Stomach (tissue), 9 donors: ENCODE results near the gene CST3. TPM values are rescaled to one million over a fixed set of nuclear protein-coding genes. Genes with fewer than 3 reads are reported as not detected.

Source experiments
- DNase-seq, 2 donors: peaks; one replicate each; pipeline versions ENCODE4 v3.0.0 to v3.0.0-alpha.2; 2013 to 2019
- H3K27ac ChIP-seq, 5 donors: fragments of 200-600 bp in 4 of 5; sonication (generic) in 4 of 5; one replicate each; pipeline ENCODE4 v1.5.1; 2013 to 2019; ENCODE audit warnings: mild to moderate bottlenecking in 1 of 5, moderate library complexity in 1 of 5
- H3K27me3 ChIP-seq, 3 donors: fragments of 200-600 bp; sonication (generic); one replicate each; pipeline ENCODE4 v1.5.1; 2017 to 2019; ENCODE audit warnings: mixed run types in 1 of 3
- H3K36me3 ChIP-seq, 4 donors: fragments of 200-600 bp; sonication (generic); 1 replicate in 3 of 4; 2 replicates in 1 of 4; pipeline ENCODE4 v1.5.1; 2016 to 2019
- H3K4me1 ChIP-seq, 4 donors: fragments of 200-600 bp; sonication (generic); one replicate each; pipeline ENCODE4 v1.5.1; 2016 to 2019
- H3K4me3 ChIP-seq, 4 donors: fragments of 200-600 bp; sonication (generic) in 3 of 4; one replicate each; pipeline ENCODE4 v1.5.1; 2016 to 2019; ENCODE audit warnings: mild to moderate bottlenecking in 1 of 4
- H3K9me3 ChIP-seq, 4 donors: fragments of 200-600 bp; sonication (generic); one replicate each; pipeline ENCODE4 v1.5.1; 2016 to 2019
- EP300 ChIP-seq: sonication (generic); formaldehyde crosslinking; IDR thresholded peaks from one replicate; pipeline ENCODE4 v1.6.1; 2017; ENCODE audit warnings: antibody characterized with exemption
- POLR2A ChIP-seq, 4 donors: fragments of 450-650 bp; IDR thresholded peaks; one replicate each; pipeline ENCODE4 v1.6.1; 2016; ENCODE audit warnings: antibody characterized with exemption in 4 of 4, control low read depth in 2 of 4, mild to moderate bottlenecking in 1 of 4, moderate library complexity in 1 of 4
- POLR2AphosphoS5 ChIP-seq, 3 donors: sonication (generic); formaldehyde crosslinking; IDR thresholded peaks; one replicate each; pipeline ENCODE4 v1.6.1; 2016; ENCODE audit warnings: antibody characterized with exemption in 3 of 3
- WGBS, 5 donors: extraction: QIAGEN DNeasy Blood & Tissue Kit in 3 of 5; methylation state at CpG; one replicate each; pipeline versions ENCODE4 v1.1.5 to v1.1.7; 2013 to 2018; 5-methylcytosine and 5-hydroxymethylcytosine counted together
- intact Hi-C: fragments of 100-400 bp; cut with DNase I; formaldehyde crosslinking; loops from one replicate; pipeline ENCODE4 v1.15.1; 2023; ENCODE audit warnings: low total_unique reads
- polyA plus RNA-seq, 3 donors: library from polyadenylated mRNA; stranded (reverse); fragments of 200-250 nt; gene quantifications; one replicate each; pipeline ENCODE4 v1.2.3, GENCODE V29; 2013
- total RNA-seq, 5 donors: library from RNA; depleted of rRNA; stranded (reverse); fragments of >200 nt; gene quantifications; one replicate each; pipeline versions ENCODE4 v1.1.0 to v1.2.3, GENCODE V29; 2014 to 2016
- TF ChIP-seq, protein P1 (sequence below), 7 experiments: fragments of 450-650 bp in 4 of 7; fragments of 200-600 bp in 3 of 7; sonication (generic) in 3 of 7; IDR thresholded peaks; one replicate each; pipeline ENCODE4 v1.5.1; 2016 to 2019; ENCODE audit warnings: antibody characterized with exemption in 7 of 7, control low read depth in 2 of 7, mild to moderate bottlenecking in 1 of 7
- donor health status: healthy with polysubstance abuse.
- donor health status: Bipolar disorder and iron deficiency.
- donor health status: healthy.

Gene CST3
- total and polyA plus RNA-seq, 8 donors = 231 to 2,024 (median 578) TPM

GRCh38 chr20:23606652-23607049 lies 31.1 kb downstream of the CST3 start:
- DNase-seq = peak; percentile 78 to 89
- Histone ChIP-seq H3K27ac (no peak overlapping the region), H3K4me1 (peaks cover 0 to 10% (median 8%) of the 10 kb centered on the region in 4 donors), H3K9me3 (no peaks in the 10 kb centered on the region), H3K27me3 (no peaks in the 10 kb centered on the region), H3K36me3 (no peaks in the 10 kb centered on the region), H3K4me3 (no peak overlapping the region)
- intact Hi-C loops = loop anchor here (10.0 kb wide), 1 partner anchor 162 kb away; no protein-coding TSS in a partner anchor
- 5 to 22% (median 12%) methylated on average over 4 to 9 of the region's 9 CpGs for WGBS, 5 donors
- TF ChIP-seq EP300 (no peak), POLR2A (IDR thresholded peaks at IDR 0.05) (no peak), POLR2AphosphoS5 (IDR thresholded peaks at IDR 0.05) (peak in 1 of 3 donors; percentile 41)
- TF ChIP-seq, protein P1, sequence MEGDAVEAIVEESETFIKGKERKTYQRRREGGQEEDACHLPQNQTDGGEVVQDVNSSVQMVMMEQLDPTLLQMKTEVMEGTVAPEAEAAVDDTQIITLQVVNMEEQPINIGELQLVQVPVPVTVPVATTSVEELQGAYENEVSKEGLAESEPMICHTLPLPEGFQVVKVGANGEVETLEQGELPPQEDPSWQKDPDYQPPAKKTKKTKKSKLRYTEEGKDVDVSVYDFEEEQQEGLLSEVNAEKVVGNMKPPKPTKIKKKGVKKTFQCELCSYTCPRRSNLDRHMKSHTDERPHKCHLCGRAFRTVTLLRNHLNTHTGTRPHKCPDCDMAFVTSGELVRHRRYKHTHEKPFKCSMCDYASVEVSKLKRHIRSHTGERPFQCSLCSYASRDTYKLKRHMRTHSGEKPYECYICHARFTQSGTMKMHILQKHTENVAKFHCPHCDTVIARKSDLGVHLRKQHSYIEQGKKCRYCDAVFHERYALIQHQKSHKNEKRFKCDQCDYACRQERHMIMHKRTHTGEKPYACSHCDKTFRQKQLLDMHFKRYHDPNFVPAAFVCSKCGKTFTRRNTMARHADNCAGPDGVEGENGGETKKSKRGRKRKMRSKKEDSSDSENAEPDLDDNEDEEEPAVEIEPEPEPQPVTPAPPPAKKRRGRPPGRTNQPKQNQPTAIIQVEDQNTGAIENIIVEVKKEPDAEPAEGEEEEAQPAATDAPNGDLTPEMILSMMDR (IDR thresholded peaks at IDR 0.05) = peak in 5 of 7 experiments; percentile 72 to 94 (median 88)

DNA sequence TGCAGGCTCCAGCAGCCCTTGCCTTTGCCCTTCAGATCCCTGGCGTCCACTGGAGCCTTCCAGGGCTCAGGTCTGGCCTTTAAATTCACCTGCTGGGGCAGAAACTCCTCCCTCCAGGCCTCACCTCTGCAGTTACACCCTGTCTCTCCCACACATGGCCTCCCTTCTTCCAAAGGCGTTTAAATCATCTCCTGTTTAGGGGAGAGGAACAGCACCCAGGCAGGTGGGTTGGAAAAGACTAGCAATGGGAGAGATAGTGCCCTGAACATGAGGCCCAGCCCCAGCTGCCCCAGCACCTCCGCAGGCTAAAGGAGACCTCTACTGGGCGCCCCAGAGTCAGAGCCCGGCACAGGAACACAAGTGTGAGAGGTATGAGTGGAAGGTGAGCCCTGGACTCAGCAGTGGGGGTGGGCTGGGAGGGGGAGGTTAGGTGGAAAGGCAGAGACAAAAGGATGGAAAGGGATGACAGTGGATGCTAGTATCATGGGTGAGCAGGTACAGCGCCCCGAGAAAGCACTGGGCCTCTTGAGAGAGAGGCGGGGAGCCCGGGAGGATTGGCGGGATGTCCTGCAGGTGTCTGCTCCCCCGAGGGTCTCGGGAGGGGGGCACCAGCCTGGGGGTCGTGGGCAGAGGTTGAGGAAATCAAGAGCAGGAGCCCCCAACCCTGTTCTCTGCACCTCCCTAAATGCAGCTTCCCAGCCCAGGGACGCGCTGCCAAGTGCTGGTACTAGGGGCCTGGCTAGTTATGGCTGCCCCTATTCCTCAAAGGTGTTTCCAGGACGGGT lies 31.7 kb downstream of the CST3 start, which contains the start of gene CST9:
Gene CST9 (minus strand): TSS at position 51 of the 785 bp plus-strand sequence. CDS start 53 bp downstream, outside the sequence.
- intact Hi-C loops = loop anchor here (10.0 kb wide), 1 partner anchor 161 kb away; no protein-coding TSS in a partner anchor
- 55 to 64% (median 63%) methylated on average over 11 to 16 of the region's 16 CpGs for WGBS, 5 donors

DNA sequence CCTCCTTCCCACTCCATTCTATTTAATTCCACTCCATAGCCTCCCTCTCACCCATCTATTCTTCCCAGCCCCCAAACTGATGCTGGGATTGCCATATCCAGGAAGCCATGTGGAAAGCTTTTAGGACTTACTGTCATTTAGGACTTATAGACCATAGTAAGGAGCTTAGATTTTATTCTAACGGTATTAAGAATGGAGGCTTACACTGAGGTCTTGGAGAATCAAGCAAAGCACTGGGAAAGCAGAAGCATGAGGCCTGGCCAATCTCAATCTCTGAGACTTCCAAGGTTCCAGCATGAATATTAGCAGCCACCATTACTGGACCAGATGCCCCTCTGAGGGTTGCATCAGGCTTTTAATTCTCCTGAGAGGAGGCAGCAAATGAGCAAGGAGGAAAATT lies 33.4 kb downstream of the CST3 start:
- H3K9me3 ChIP-seq = no peaks in the 10 kb centered on the region
- no peak overlapping the region for H3K27ac ChIP-seq
- intact Hi-C loops = loop anchor here (10.0 kb wide), 1 partner anchor 160 kb away; no protein-coding TSS in a partner anchor
- TF ChIP-seq POLR2A (IDR thresholded peaks at IDR 0.05) = no peak
- TF ChIP-seq, protein P1 (IDR thresholded peaks at IDR 0.05) = no peak
- TF ChIP-seq EP300 = no peak
- TF ChIP-seq POLR2AphosphoS5 (IDR thresholded peaks at IDR 0.05) = no peak
- no peak overlapping the region for H3K4me3 ChIP-seq
- WGBS, 5 donors = 33 to 85% (median 76%) methylated on average over 1 of the region's 1 CpG
- DNase-seq = no peak
- H3K36me3 ChIP-seq = no peaks in the 10 kb centered on the region
- peaks cover 0 to 12% (median 9%) of the 10 kb centered on the region in 4 donors for H3K4me1 ChIP-seq
- H3K27me3 ChIP-seq = no peaks in the 10 kb centered on the region

More for the DNA sequence above, 31.7 kb downstream of the CST3 start, which contains the start of gene CST9:
- Histone ChIP-seq H3K9me3 (no peaks in the 10 kb centered on the region), H3K36me3 (no peaks in the 10 kb centered on the region), H3K27ac (no peak within 1 kb of the TSS), H3K27me3 (no peaks in the 10 kb centered on the region), H3K4me3 (no peak within 1 kb of the TSS), H3K4me1 (peaks cover 0 to 12% (median 9%) of the 10 kb centered on the region in 4 donors)
- no peak for TF ChIP-seq POLR2A (IDR thresholded peaks at IDR 0.05)
- TF ChIP-seq, protein P1 (IDR thresholded peaks at IDR 0.05) = no peak
- TF ChIP-seq POLR2AphosphoS5 (IDR thresholded peaks at IDR 0.05) = no peak
- TF ChIP-seq EP300 = no peak
- no peak for DNase-seq

- no peaks in the 10 kb centered on the region for H3K9me3 ChIP-seq
- no peaks in the 10 kb centered on the region for H3K36me3 ChIP-seq
- WGBS, 5 donors = 78 to 95% (median 90%) methylated on average over 4 of the region's 4 CpGs
- intact Hi-C loops = loop anchor here (10.0 kb wide), 1 partner anchor 159 kb away; no protein-coding TSS in a partner anchor
- H3K4me1 ChIP-seq = peaks cover 0 to 12% (median 9%) of the 10 kb centered on the region in 4 donors
- no peak for DNase-seq
- no peak overlapping the region for H3K27ac ChIP-seq
- H3K4me3 ChIP-seq = no peak overlapping the region
- TF ChIP-seq, protein P1 (IDR thresholded peaks at IDR 0.05) = no peak
- TF ChIP-seq POLR2AphosphoS5 (IDR thresholded peaks at IDR 0.05) = no peak
- TF ChIP-seq EP300 = no peak
- TF ChIP-seq POLR2A (IDR thresholded peaks at IDR 0.05) = no peak
- H3K27me3 ChIP-seq = no peaks in the 10 kb centered on the region
These were observed 34.4 kb downstream of the CST3 start for GRCh38 chr20:23603321-23603720.
